ENCODE results near the gene FCHSD1.

Gene FCHSD1

DNA sequence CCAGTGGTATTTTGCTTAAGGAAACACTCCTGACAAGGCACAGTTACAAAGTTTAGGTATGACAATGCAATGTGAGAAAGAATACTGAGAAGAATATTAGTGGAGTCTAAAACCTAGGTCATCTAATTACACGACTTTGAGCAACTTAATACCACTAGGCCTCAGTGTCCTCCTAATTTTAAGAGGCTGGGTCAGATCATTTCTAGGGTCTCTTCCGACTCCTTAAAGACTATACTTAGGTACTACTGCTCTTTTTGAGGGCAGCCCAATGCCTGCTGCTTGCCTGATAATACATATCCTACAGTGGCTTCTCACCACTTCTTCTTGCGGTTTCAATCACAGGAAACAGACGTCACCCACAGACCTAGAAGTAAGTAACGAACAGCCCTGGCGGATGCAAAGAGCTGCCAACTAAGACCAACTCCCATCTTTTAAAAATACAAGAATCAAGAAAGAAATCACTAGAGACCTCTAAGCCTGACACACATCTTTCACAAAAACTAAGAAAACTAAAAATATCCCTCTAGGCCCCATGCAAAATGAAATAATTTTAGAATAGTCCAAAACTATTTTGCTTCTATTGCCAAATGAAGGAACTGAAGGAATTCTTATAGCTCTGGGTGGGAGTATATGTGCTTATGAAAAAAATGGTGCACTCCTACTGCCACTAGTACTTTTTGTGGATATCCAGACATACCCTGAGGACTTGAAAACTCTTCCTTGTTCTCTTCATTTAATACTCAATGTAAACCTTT is 45.5 kb downstream of the FCHSD1 start:
- H3K9me3 ChIP-seq (ENCODE audit: insufficient read depth, low read length), result no peaks in the 10 kb centered on the region
- no peak overlapping the region for H3K9ac ChIP-seq (ENCODE audit: insufficient read length, low read depth)
- no peak for DNase-seq (ENCODE audit: low read depth, low spot score)
- no peaks in the 10 kb centered on the region for H3K36me3 ChIP-seq (ENCODE audit: insufficient read depth, insufficient read length, low read length)
- H3K4me1 ChIP-seq (ENCODE audit: insufficient read depth, insufficient read length), result peaks cover 2% of the 10 kb centered on the region
- no peak overlapping the region for H3K4me3 ChIP-seq (ENCODE audit: insufficient read length, low read depth)
- H3K27me3 ChIP-seq (ENCODE audit: insufficient read depth, insufficient read length), result no peaks in the 10 kb centered on the region
- TF ChIP-seq SUZ12 (IDR thresholded peaks at IDR 0.05; ENCODE audit: extremely low read depth, insufficient read depth, insufficient read length) (no peak), YY1 (IDR thresholded peaks at IDR 0.05; ENCODE audit: insufficient read depth, insufficient read length) (no peak), ZNF274 (IDR thresholded peaks at IDR 0.05; ENCODE audit: low read depth, low read length) (no peak)

DNA sequence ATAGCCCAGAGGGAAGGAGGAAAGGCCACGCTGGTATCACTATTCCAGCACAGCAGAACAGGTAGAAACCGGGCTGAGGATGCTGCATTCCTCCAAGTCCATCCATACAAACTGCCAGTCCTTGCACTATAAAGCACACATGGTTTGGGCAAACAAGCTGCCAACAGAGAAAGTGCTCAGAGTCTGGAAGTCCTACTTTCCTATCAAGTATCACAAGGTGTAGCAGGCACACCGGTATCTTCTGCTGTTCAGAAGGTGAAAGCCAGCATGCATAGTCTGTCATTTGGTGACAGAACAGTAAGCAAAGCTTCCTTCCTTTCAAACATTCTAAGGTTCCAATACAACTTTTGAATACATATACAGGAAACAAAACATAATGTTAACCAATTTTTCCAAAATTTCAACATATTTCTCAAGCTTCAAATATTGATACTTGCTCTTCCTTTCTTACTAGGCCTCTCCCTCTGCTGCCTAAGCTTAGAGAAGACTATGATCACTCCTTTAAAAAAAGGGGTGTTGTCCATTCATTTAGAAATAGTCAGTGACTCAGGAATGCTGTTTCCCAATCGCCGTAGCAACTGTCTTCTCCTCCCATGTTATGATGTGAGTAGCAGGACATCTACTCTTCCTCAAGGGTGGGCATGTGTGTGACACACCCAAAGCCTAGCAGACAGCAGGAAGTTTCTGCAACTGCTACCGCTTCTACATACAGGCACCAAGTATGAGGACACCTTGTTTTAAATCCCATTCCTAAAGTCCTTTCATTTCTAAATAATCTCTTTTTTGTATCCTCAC is 47.1 kb downstream of the FCHSD1 start:
- no peak for TF ChIP-seq SUZ12 (IDR thresholded peaks at IDR 0.05; ENCODE audit: extremely low read depth, insufficient read depth, insufficient read length)
- no peak for TF ChIP-seq YY1 (IDR thresholded peaks at IDR 0.05; ENCODE audit: insufficient read depth, insufficient read length)
- no peak for TF ChIP-seq ZNF274 (IDR thresholded peaks at IDR 0.05; ENCODE audit: low read depth, low read length)
- Histone ChIP-seq H3K9me3 (ENCODE audit: insufficient read depth, low read length) (no peaks in the 10 kb centered on the region), H3K9ac (ENCODE audit: insufficient read length, low read depth) (no peak overlapping the region), H3K4me1 (ENCODE audit: insufficient read depth, insufficient read length) (peaks cover 2% of the 10 kb centered on the region), H3K4me3 (ENCODE audit: insufficient read length, low read depth) (no peak overlapping the region), H3K36me3 (ENCODE audit: insufficient read depth, insufficient read length, low read length) (no peaks in the 10 kb centered on the region), H3K27me3 (ENCODE audit: insufficient read depth, insufficient read length) (no peaks in the 10 kb centered on the region)
- DNase-seq (ENCODE audit: low read depth, low spot score), result no peak

DNA sequence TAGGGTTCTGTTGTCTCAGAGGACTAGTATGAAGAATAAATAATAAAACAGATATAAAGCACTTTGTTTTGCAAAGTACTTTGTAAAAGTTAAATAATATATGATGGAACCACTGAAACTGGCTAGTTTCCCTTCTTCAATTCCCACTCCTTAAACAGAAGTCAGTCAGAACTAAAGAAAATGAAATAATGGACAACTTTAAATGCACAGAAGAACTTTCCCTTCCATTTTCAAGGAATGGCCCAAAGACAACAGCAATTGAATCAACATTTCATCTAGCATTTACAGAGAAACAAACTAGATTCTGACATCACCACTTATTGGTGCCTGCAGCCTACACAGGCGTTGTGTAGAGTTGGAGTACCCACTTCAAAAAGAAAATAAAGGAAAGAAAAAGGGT is 48.6 kb downstream of the FCHSD1 start:
- Histone ChIP-seq H3K9me3 (ENCODE audit: insufficient read depth, low read length) (no peaks in the 10 kb centered on the region), H3K9ac (ENCODE audit: insufficient read length, low read depth) (no peak overlapping the region), H3K4me3 (ENCODE audit: insufficient read length, low read depth) (no peak overlapping the region), H3K4me1 (ENCODE audit: insufficient read depth, insufficient read length) (peaks cover 2% of the 10 kb centered on the region), H3K36me3 (ENCODE audit: insufficient read depth, insufficient read length, low read length) (no peaks in the 10 kb centered on the region), H3K27me3 (ENCODE audit: insufficient read depth, insufficient read length) (no peaks in the 10 kb centered on the region)
- DNase-seq (ENCODE audit: low read depth, low spot score), result no peak
- TF ChIP-seq YY1 (IDR thresholded peaks at IDR 0.05; ENCODE audit: insufficient read depth, insufficient read length) (no peak), ZNF274 (IDR thresholded peaks at IDR 0.05; ENCODE audit: low read depth, low read length) (no peak), SUZ12 (IDR thresholded peaks at IDR 0.05; ENCODE audit: extremely low read depth, insufficient read depth, insufficient read length) (no peak)

DNA sequence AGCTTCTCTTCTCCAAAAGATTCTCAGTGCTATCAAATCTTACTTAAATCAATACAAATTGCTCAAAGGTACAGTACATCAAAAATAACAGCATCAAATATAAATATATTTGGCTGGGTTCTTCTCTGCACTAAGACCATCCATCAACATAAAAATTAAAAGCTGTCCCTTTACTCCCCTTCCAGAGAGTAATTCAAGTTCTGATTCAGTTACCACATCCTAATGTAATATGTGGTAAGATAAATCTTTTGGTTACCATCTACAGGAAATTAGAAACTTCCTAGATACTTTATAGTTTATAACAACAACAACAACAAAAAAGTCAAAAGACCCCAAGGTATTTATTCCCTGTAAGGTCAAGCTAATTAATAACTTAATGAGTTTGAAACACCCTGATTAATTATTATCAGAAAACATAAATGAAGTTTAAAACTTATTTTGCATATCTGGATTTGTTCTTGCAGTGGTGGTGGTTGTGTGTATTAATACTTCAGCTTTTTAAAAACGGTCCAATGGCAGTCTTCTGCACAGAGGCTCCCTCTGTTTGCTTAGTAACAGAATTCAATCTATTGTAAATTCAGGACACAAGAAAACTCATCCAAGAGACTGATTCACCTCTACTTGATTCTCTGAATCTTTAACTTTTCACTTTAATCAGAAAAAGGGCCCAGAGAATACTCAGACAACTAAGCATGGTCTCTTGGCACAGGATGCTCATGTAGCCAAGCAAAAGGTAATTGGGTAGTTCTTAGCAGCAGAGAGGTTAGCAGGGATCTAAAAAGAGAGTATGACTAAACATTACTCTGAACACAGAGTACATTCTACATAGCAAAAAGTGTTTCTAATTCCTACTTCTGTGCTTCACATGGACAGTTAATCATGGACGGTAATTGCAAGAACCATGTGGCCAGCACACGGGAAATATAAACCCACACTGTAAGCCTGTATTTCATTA is 52.5 kb downstream of the FCHSD1 start:
- TF ChIP-seq SUZ12 (IDR thresholded peaks at IDR 0.05; ENCODE audit: extremely low read depth, insufficient read depth, insufficient read length) (no peak), YY1 (IDR thresholded peaks at IDR 0.05; ENCODE audit: insufficient read depth, insufficient read length) (no peak), ZNF274 (IDR thresholded peaks at IDR 0.05; ENCODE audit: low read depth, low read length) (no peak)
- H3K9me3 ChIP-seq (ENCODE audit: insufficient read depth, low read length), result no peaks in the 10 kb centered on the region
- H3K9ac ChIP-seq (ENCODE audit: insufficient read length, low read depth), result no peak overlapping the region
- H3K36me3 ChIP-seq (ENCODE audit: insufficient read depth, insufficient read length, low read length), result peaks cover 6% of the 10 kb centered on the region
- H3K4me3 ChIP-seq (ENCODE audit: insufficient read length, low read depth), result no peak overlapping the region
- H3K4me1 ChIP-seq (ENCODE audit: insufficient read depth, insufficient read length), result no peaks in the 10 kb centered on the region
- H3K27me3 ChIP-seq (ENCODE audit: insufficient read depth, insufficient read length), result no peaks in the 10 kb centered on the region
- no peak for DNase-seq (ENCODE audit: low read depth, low spot score)

- Histone ChIP-seq H3K27me3 (ENCODE audit: insufficient read depth, insufficient read length) (no peaks in the 10 kb centered on the region), H3K36me3 (ENCODE audit: insufficient read depth, insufficient read length, low read length) (peaks cover 11% of the 10 kb centered on the region), H3K9ac (ENCODE audit: insufficient read length, low read depth) (no peak overlapping the region), H3K9me3 (ENCODE audit: insufficient read depth, low read length) (no peaks in the 10 kb centered on the region), H3K4me1 (ENCODE audit: insufficient read depth, insufficient read length) (no peaks in the 10 kb centered on the region), H3K4me3 (ENCODE audit: insufficient read length, low read depth) (no peak overlapping the region)
- no peak for DNase-seq (ENCODE audit: low read depth, low spot score)
- TF ChIP-seq YY1 (IDR thresholded peaks at IDR 0.05; ENCODE audit: insufficient read depth, insufficient read length) (no peak), ZNF274 (IDR thresholded peaks at IDR 0.05; ENCODE audit: low read depth, low read length) (no peak), SUZ12 (IDR thresholded peaks at IDR 0.05; ENCODE audit: extremely low read depth, insufficient read depth, insufficient read length) (no peak)
Observed at GRCh38 chr5:141597814-141598213, 53.4 kb downstream of the FCHSD1 start.

DNA sequence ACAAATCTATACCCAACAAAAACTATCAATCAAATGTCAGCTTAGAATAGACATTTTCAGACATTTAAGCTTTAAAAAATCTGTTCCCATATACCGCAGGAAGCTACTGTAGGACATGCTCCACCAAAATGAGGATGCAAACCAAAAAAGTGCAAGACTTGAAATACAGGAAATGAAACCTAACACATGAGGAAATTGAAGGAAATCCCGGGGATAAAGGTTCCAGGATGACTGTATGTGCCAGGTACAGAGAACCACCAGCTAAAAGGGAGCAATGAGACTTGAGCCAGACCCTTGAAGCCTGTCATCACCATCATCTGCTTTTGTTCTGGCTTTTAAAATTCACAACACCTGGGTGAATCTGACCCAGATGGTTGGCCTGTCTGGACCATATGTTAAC is 53.8 kb downstream of the FCHSD1 start:
- H3K4me3 ChIP-seq (ENCODE audit: insufficient read length, low read depth), result no peak overlapping the region
- no peak for TF ChIP-seq ZNF274 (IDR thresholded peaks at IDR 0.05; ENCODE audit: low read depth, low read length)
- TF ChIP-seq SUZ12 (IDR thresholded peaks at IDR 0.05; ENCODE audit: extremely low read depth, insufficient read depth, insufficient read length), result no peak
- no peak for TF ChIP-seq YY1 (IDR thresholded peaks at IDR 0.05; ENCODE audit: insufficient read depth, insufficient read length)
- no peaks in the 10 kb centered on the region for H3K4me1 ChIP-seq (ENCODE audit: insufficient read depth, insufficient read length)
- no peaks in the 10 kb centered on the region for H3K9me3 ChIP-seq (ENCODE audit: insufficient read depth, low read length)
- no peak overlapping the region for H3K9ac ChIP-seq (ENCODE audit: insufficient read length, low read depth)
- H3K27me3 ChIP-seq (ENCODE audit: insufficient read depth, insufficient read length), result no peaks in the 10 kb centered on the region
- DNase-seq (ENCODE audit: low read depth, low spot score), result no peak
- H3K36me3 ChIP-seq (ENCODE audit: insufficient read depth, insufficient read length, low read length), result peaks cover 11% of the 10 kb centered on the region
